ENCODE results near the gene SYNE1. TPM values are rescaled to one million over a fixed set of nuclear protein-coding genes. Genes with fewer than 3 reads are reported as not detected.

SYNE1 gene
- total RNA-seq, 1 experiment from 2014 or later: 3.0 TPM

DNA sequence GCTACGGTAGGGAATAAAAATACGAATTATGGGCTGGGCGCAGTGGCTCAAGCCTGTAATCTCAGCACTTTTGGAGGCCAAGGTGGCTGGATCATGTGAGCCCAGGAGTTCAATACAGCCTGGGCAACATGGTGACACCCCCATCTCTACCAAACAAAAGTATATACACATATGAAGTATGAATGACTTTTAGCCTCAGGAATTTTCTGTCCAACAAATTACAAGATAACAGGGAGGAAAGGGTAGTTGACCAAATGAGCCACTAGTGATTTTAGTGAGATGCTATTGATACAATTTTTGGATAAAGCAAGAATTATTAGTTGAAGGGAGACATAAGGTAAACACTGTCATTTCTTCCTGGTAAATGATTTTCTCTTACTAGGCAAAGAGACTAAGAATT is 328.2 kb downstream of the SYNE1 start:
- Mint-ChIP-seq H3K27me3 (ENCODE audit: low read depth) (no peaks in the 10 kb centered on the region; the same call in 1 of the 2 replicates), H3K4me3 (no peak overlapping the region), H3K36me3 (ENCODE audit: insufficient read depth in 1 of 3, low read depth in 3 of 3) (no peaks in the 10 kb centered on the region), H3K27ac (no peak overlapping the region), H3K4me1 (peaks cover 3 to 4% of the 10 kb centered on the region in 2 experiments), H3K9me3 (no peaks in the 10 kb centered on the region)
- Histone ChIP-seq H3K18ac (ENCODE audit: insufficient read length, low read depth, low read length) (no peak overlapping the region), H3K27me3 (ENCODE audit: insufficient read depth, low read length) (no peaks in the 10 kb centered on the region), H3K4me1 (ENCODE audit: insufficient read depth, low read length) (no peaks in the 10 kb centered on the region), H3K4ac (ENCODE audit: low read depth, low read length) (no peak overlapping the region), H2AK5ac (ENCODE audit: insufficient read length, low read length) (no peak overlapping the region), H3K4me2 (ENCODE audit: insufficient read depth, insufficient read length, low read length) (no peak overlapping the region), H3K56ac (ENCODE audit: insufficient read length, low read depth, low read length) (no peak overlapping the region), H2BK20ac (ENCODE audit: low read depth, low read length, poor library complexity, severe bottlenecking) (no peak overlapping the region), H4K5ac (ENCODE audit: insufficient read length, low read depth, low read length) (no peak overlapping the region), H2AFZ (ENCODE audit: low read length) (no peak overlapping the region), H2BK12ac (ENCODE audit: insufficient read length, low read depth, low read length) (no peak overlapping the region), H3K9ac (ENCODE audit: extremely low read depth, insufficient read length, low read length) (no peak overlapping the region), H3K14ac (ENCODE audit: insufficient read depth, low read length) (no peak overlapping the region), H4K20me1 (ENCODE audit: control insufficient read depth, insufficient read depth, insufficient read length) (no peaks in the 10 kb centered on the region), H3K23me2 (ENCODE audit: insufficient read length, low read depth, low read length, poor library complexity, severe bottlenecking) (no peaks in the 10 kb centered on the region), H4K8ac (replicated peaks; ENCODE audit: insufficient read length, low read depth, low read length) (no peak overlapping the region), H3T11ph (ENCODE audit: low read length) (no peak overlapping the region), H3K79me1 (ENCODE audit: insufficient read depth, low read depth, low read length, poor library complexity, severe bottlenecking) (no peaks in the 10 kb centered on the region), H3K79me2 (ENCODE audit: insufficient read depth, low read length) (no peaks in the 10 kb centered on the region), H2BK15ac (ENCODE audit: low read depth, low read length) (no peak overlapping the region), H2BK120ac (ENCODE audit: low read depth, low read length, poor library complexity, severe bottlenecking) (no peak overlapping the region), H3K23ac (ENCODE audit: insufficient read length, low read depth, low read length) (no peak overlapping the region), H4K91ac (ENCODE audit: insufficient read length, low read depth, low read length) (no peak overlapping the region), H2BK5ac (ENCODE audit: insufficient read length, low read length) (no peak overlapping the region), H3K9me3 (ENCODE audit: control insufficient read depth, low read depth, low read length) (no peaks in the 10 kb centered on the region), H3K27ac (ENCODE audit: insufficient read length, low read depth, low read length) (no peak overlapping the region)
- DNase-seq: no peak
- no CpG with 5 or more reads among the region's 3 CpGs for WGBS (ENCODE audit: extremely low coverage, insufficient read length, low lambda C conversion rate)
- TF ChIP-seq, protein P1, sequence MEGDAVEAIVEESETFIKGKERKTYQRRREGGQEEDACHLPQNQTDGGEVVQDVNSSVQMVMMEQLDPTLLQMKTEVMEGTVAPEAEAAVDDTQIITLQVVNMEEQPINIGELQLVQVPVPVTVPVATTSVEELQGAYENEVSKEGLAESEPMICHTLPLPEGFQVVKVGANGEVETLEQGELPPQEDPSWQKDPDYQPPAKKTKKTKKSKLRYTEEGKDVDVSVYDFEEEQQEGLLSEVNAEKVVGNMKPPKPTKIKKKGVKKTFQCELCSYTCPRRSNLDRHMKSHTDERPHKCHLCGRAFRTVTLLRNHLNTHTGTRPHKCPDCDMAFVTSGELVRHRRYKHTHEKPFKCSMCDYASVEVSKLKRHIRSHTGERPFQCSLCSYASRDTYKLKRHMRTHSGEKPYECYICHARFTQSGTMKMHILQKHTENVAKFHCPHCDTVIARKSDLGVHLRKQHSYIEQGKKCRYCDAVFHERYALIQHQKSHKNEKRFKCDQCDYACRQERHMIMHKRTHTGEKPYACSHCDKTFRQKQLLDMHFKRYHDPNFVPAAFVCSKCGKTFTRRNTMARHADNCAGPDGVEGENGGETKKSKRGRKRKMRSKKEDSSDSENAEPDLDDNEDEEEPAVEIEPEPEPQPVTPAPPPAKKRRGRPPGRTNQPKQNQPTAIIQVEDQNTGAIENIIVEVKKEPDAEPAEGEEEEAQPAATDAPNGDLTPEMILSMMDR (conservative IDR thresholded peaks at IDR 0.05): no peak
